SK-N-SH (cell line): ENCODE data around the gene CCR9. TPM values are rescaled to one million over a fixed set of nuclear protein-coding genes. Genes with fewer than 3 reads are reported as not detected.

Experiments
- CTCF ChIA-PET: fragments of 300-600, 350-600 bp; formaldehyde crosslinking; extraction: SDS; loops from one replicate; lab custom pipeline; 2021; lab: Yijun Ruan, JAX
- POLR2A ChIA-PET: fragments of 350-600 bp; sonication (Branson Sonifier 250); formaldehyde crosslinking; extraction: SDS; loops from one replicate; lab custom pipeline; 2020; ENCODE audit warnings: antibody characterized with exemption, inconsistent platforms; lab: Yijun Ruan, JAX
- DNase-seq: peaks from one replicate; pipeline ENCODE4 v3.0.0; 2012
- H2AFZ ChIP-seq: fragments of 200-600 bp; sonication (generic); 2 replicates; pipeline ENCODE4 v1.8.1; 2016; ENCODE audit warnings: antibody characterized with exemption, mild to moderate bottlenecking, low read depth
- H3F3A ChIP-seq: fragments of 200-600 bp; sonication (generic); replicated peaks from 2 replicates; pipeline ENCODE3; 2016; ENCODE audit warnings: antibody characterized with exemption, mild to moderate bottlenecking; ENCODE audit not compliant: insufficient read depth
- H3K27ac ChIP-seq, 2 experiments: fragments of 200-500 bp in 1 of 2; fragments of 200-600 bp in 1 of 2; sonication (Bioruptor generic) in 1 of 2; sonication (generic), shearing (Covaris generic) in 1 of 2; 2 replicates each; pipeline versions ENCODE4 v1.5.1 to v1.6.1; 2014 to 2016; ENCODE audit warnings: low read depth in 2 of 2, inconsistent platforms in 1 of 2, low read length in 1 of 2, mild to moderate bottlenecking in 1 of 2, mixed read lengths in 1 of 2
- H3K27me3 ChIP-seq: fragments of 200-600 bp; sonication (generic), shearing (Covaris generic); 2 replicates; pipeline ENCODE4 v1.6.1; 2016; ENCODE audit warnings: mixed run types; ENCODE audit not compliant: insufficient read depth
- H3K36me3 ChIP-seq, 2 experiments: fragments of 200-500 bp in 1 of 2; fragments of 200-600 bp in 1 of 2; sonication (Bioruptor generic) in 1 of 2; sonication (generic) in 1 of 2; replicated peaks in 1 of 2; 2 replicates each; pipeline versions ENCODE3 to v1.5.1; 2014 to 2016; ENCODE audit warnings: low read length in 1 of 2, mild to moderate bottlenecking in 1 of 2; ENCODE audit not compliant: insufficient read depth in 2 of 2, control insufficient read depth in 1 of 2
- H3K4me1 ChIP-seq, 2 experiments: fragments of 200-500 bp in 1 of 2; fragments of 200-600 bp in 1 of 2; sonication (Bioruptor generic) in 1 of 2; sonication (generic), shearing (Covaris generic) in 1 of 2; 2 replicates each; pipeline versions ENCODE4 v1.5.1 to v1.6.1; 2014 to 2016; ENCODE audit warnings: low read depth in 1 of 2, low read length in 1 of 2, mixed run types in 1 of 2; ENCODE audit not compliant: insufficient read depth in 2 of 2, control insufficient read depth in 1 of 2
- H3K4me2 ChIP-seq: fragments of 200-600 bp; sonication (generic), shearing (Covaris generic); 2 replicates; pipeline ENCODE4 v1.6.1; 2017; ENCODE audit warnings: mixed run types
- H3K4me3 ChIP-seq, 2 experiments: fragments of 200-500 bp in 1 of 2; fragments of 200-600 bp in 1 of 2; sonication (Bioruptor generic) in 1 of 2; sonication (generic), shearing (Covaris generic) in 1 of 2; 2 replicates each; pipeline versions ENCODE4 v1.5.1 to v1.8.1; 2014 to 2016; ENCODE audit warnings: low read depth in 2 of 2, inconsistent platforms in 1 of 2, low read length in 1 of 2, mild to moderate bottlenecking in 1 of 2, mixed read lengths in 1 of 2, moderate library complexity in 1 of 2
- H3K79me2 ChIP-seq: fragments of 200-600 bp; sonication (generic); 2 replicates; pipeline ENCODE4 v1.8.1; 2017; ENCODE audit warnings: mild to moderate bottlenecking; ENCODE audit not compliant: insufficient read depth
- H3K9ac ChIP-seq: fragments of 200-600 bp; sonication (generic); 2 replicates; pipeline ENCODE4 v1.6.1; 2017; ENCODE audit warnings: mixed run types
- H3K9me2 ChIP-seq: fragments of 200-600 bp; sonication (generic); 2 replicates; pipeline ENCODE4 v1.6.1; 2017; ENCODE audit warnings: mixed run types
- H3K9me3 ChIP-seq: fragments of 200-600 bp; sonication (generic); 2 replicates; pipeline ENCODE4 v1.6.1; 2017; ENCODE audit warnings: mixed run types, mild to moderate bottlenecking, moderate library complexity
- H4K20me1 ChIP-seq: fragments of 200-600 bp; sonication (generic); 2 replicates; pipeline ENCODE4 v1.6.1; 2017; ENCODE audit warnings: mild to moderate bottlenecking, mixed run types; ENCODE audit not compliant: insufficient read depth
- CHD2 ChIP-seq: fragments of 150-350 bp; IDR thresholded peaks from 2 replicates; pipeline ENCODE4 v1.6.1; 2018; ENCODE audit warnings: low read length; ENCODE audit not compliant: partially characterized antibody
- EP300 ChIP-seq, 2 experiments: IDR thresholded peaks; 2 replicates each; pipeline versions ENCODE4 v1.4.0 to v1.6.1; 2012; ENCODE audit warnings: borderline replicate concordance in 1 of 2, low read depth in 1 of 2, low read length in 1 of 2
- EZH2phosphoT487 ChIP-seq: fragments of 200-600 bp; sonication (generic); IDR thresholded peaks from 2 replicates; pipeline ENCODE4 v1.6.1; 2017; ENCODE audit warnings: low read depth, mixed run types, mild to moderate bottlenecking, antibody characterized with exemption, moderate library complexity, borderline replicate concordance
- FOXM1 ChIP-seq: IDR thresholded peaks from 2 replicates; pipeline ENCODE4 v1.4.0; 2012; ENCODE audit warnings: low read depth, mild to moderate bottlenecking
- JUND ChIP-seq: IDR thresholded peaks from 2 replicates; pipeline ENCODE4 v1.4.0; 2012
- MAX ChIP-seq: IDR thresholded peaks from 2 replicates; pipeline ENCODE4 v1.4.0; 2012; ENCODE audit warnings: low read depth
- MXI1 ChIP-seq: IDR thresholded peaks from 2 replicates; pipeline ENCODE4 v1.6.1; 2012; ENCODE audit warnings: mild to moderate bottlenecking, low read depth, low read length, improper control_type of control experiment
- PBX3 ChIP-seq: IDR thresholded peaks from 2 replicates; pipeline ENCODE4; 2012
- RAD21 ChIP-seq: IDR thresholded peaks from 2 replicates; pipeline ENCODE4 v1.6.1; 2012; ENCODE audit warnings: mild to moderate bottlenecking, low read length
- RCOR1 ChIP-seq: fragments of 150-350 bp; IDR thresholded peaks from 2 replicates; pipeline ENCODE4 v1.6.1; 2017; ENCODE audit warnings: antibody characterized with exemption, low read length
- REST ChIP-seq: IDR thresholded peaks from 2 replicates; pipeline ENCODE4 v1.6.1; 2012; ENCODE audit warnings: mild to moderate bottlenecking, low read depth, low read length, moderate library complexity
- TAF1 ChIP-seq: IDR thresholded peaks from 2 replicates; pipeline ENCODE4 v1.6.1; 2012; ENCODE audit warnings: low read depth, mild to moderate bottlenecking, low read length, moderate library complexity, borderline replicate concordance
- YY1 ChIP-seq: IDR thresholded peaks from 2 replicates; pipeline ENCODE4 v1.4.0; 2012; ENCODE audit warnings: low read depth, mild to moderate bottlenecking
- ZBTB33 ChIP-seq: IDR thresholded peaks from 2 replicates; pipeline ENCODE4 v1.4.0; 2012; ENCODE audit warnings: low read depth, borderline replicate concordance
- WGBS: methylation state at CpG from one replicate; pipeline ENCODE4 v1.1.6; 2017; ENCODE audit warnings: low lambda C conversion rate; 5-methylcytosine and 5-hydroxymethylcytosine counted together
- polyA plus RNA-seq, 3 experiments: library from polyadenylated mRNA; depleted of rRNA; stranded (reverse); fragments of >200 nt; gene quantifications; 2 replicates each; pipeline ENCODE4 v1.2.3, GENCODE V29; 2012

Gene CCR9
- polyA plus RNA-seq, 1 of the 3 experiments (the other 2 are of a cell fraction): not detected

GRCh38 chr3:45951946-45952345, 65.6 kb downstream of the CCR9 start:
- CTCF ChIA-PET: interaction anchor here (0.9 to 3.6 kb wide), 3 partner anchors 12 to 127 kb away, joined by 5 to 27 read pairs (median 15); no protein-coding TSS in a partner anchor
- Histone ChIP-seq H3F3A (no peaks in the 10 kb centered on the region), H3K36me3 (peaks cover 14 to 85% of the 10 kb centered on the region in 2 experiments), H2AFZ (no peak overlapping the region), H4K20me1 (no peaks in the 10 kb centered on the region), H3K4me3 (no peak overlapping the region), H3K9me2 (no peaks in the 10 kb centered on the region), H3K27ac (no peak overlapping the region), H3K9ac (no peak overlapping the region), H3K9me3 (no peaks in the 10 kb centered on the region), H3K4me1 (no peaks in the 10 kb centered on the region), H3K4me2 (no peak overlapping the region), H3K27me3 (no peaks in the 10 kb centered on the region), H3K79me2 (no peaks in the 10 kb centered on the region)
- WGBS: 92% methylated on average over 5 of the region's 6 CpGs
- TF ChIP-seq REST (no peak), CHD2 (no peak), TAF1 (no peak), EP300 (IDR thresholded peaks at IDR 0.05; ENCODE audit: borderline replicate concordance in 1 of 2, low read depth in 1 of 2, low read length in 1 of 2) (no peak), RCOR1 (no peak), YY1 (no peak), RAD21 (no peak), ZBTB33 (no peak), FOXM1 (no peak), MAX (no peak), JUND (no peak), EZH2phosphoT487 (no peak), MXI1 (no peak), PBX3 (no peak)
- DNase-seq: no peak
- POLR2A ChIA-PET: no interaction called here
